ENCODE data around the gene SIGLEC6.

Gene SIGLEC6

GRCh38 chr19:51489113-51489512, 42.4 kb downstream of the SIGLEC6 start:
- no peak overlapping the region for H3K4ac ChIP-seq (ENCODE audit: low read depth in 1 of 2, low read length in 2 of 2)
- WGBS: 23% methylated on average over 2 of the region's 2 CpGs

GRCh38 chr19:51488491-51488890, 43.0 kb downstream of the SIGLEC6 start:
- Histone ChIP-seq H3K4me2 (ENCODE audit: low read length, poor library complexity, severe bottlenecking) (no peak overlapping the region), H2AFZ (ENCODE audit: low read depth, low read length) (no peak overlapping the region), H2BK15ac (ENCODE audit: low read depth, poor library complexity, severe bottlenecking) (no peak overlapping the region), H3K79me1 (replicated peaks; ENCODE audit: low read length, poor library complexity, severe bottlenecking) (no peaks in the 10 kb centered on the region), H3K27ac (ENCODE audit: low read length, poor library complexity, severe bottlenecking) (no peak overlapping the region), H2BK5ac (ENCODE audit: low read depth, low read length, poor library complexity, severe bottlenecking) (no peak overlapping the region), H2BK12ac (ENCODE audit: low read length in 2 of 2) (no peak overlapping the region), H3K23ac (ENCODE audit: low read length in 2 of 2) (no peak overlapping the region), H2AK5ac (ENCODE audit: low read length, severe bottlenecking) (no peak overlapping the region), H4K91ac (ENCODE audit: low read length) (no peak overlapping the region), H3K4me1 (ENCODE audit: control insufficient read depth, insufficient read depth, low read depth, low read length) (no peaks in the 10 kb centered on the region), H3K14ac (ENCODE audit: low read length in 2 of 2) (no peak overlapping the region), H3K4ac (ENCODE audit: low read depth in 1 of 2, low read length in 2 of 2) (no peak overlapping the region), H3K18ac (ENCODE audit: low read depth in 1 of 2, low read length in 2 of 2) (no peak overlapping the region), H3K36me3 (ENCODE audit: control insufficient read depth in 1 of 2, insufficient read depth in 2 of 2, low read depth in 1 of 2, low read length in 2 of 2) (no peaks in the 10 kb centered on the region), H4K8ac (ENCODE audit: low read length) (no peak overlapping the region), H3K27me3 (ENCODE audit: control insufficient read depth in 1 of 2, insufficient read depth in 1 of 2, low read length in 2 of 2) (no peaks in the 10 kb centered on the region), H2BK120ac (ENCODE audit: low read depth, low read length) (no peak overlapping the region), H3K9me3 (ENCODE audit: control insufficient read depth, low read length) (peaks cover 3% of the 10 kb centered on the region), H3K9ac (ENCODE audit: low read length) (no peak overlapping the region), H3K4me3 (ENCODE audit: insufficient read depth in 1 of 2, low read depth in 1 of 2, low read length in 2 of 2) (no peak overlapping the region)
- DNase-seq: no peak
- 50% methylated on average over 2 of the region's 3 CpGs for WGBS

More at GRCh38 chr19:51489113-51489512, 42.4 kb downstream of the SIGLEC6 start:
- no peaks in the 10 kb centered on the region for H3K4me1 ChIP-seq (ENCODE audit: control insufficient read depth, insufficient read depth, low read depth, low read length)
- H2BK15ac ChIP-seq (ENCODE audit: low read depth, poor library complexity, severe bottlenecking): no peak overlapping the region
- no peak overlapping the region for H3K27ac ChIP-seq (ENCODE audit: low read length, poor library complexity, severe bottlenecking)
- H3K18ac ChIP-seq (ENCODE audit: low read depth in 1 of 2, low read length in 2 of 2): no peak overlapping the region
- no peak overlapping the region for H4K91ac ChIP-seq (ENCODE audit: low read length)
- H3K36me3 ChIP-seq (ENCODE audit: control insufficient read depth in 1 of 2, insufficient read depth in 2 of 2, low read depth in 1 of 2, low read length in 2 of 2): no peaks in the 10 kb centered on the region
- no peak overlapping the region for H3K9ac ChIP-seq (ENCODE audit: low read length)
- H3K14ac ChIP-seq (ENCODE audit: low read length in 2 of 2): no peak overlapping the region
- no peak overlapping the region for H3K4me3 ChIP-seq (ENCODE audit: insufficient read depth in 1 of 2, low read depth in 1 of 2, low read length in 2 of 2)
- no peak overlapping the region for H2AFZ ChIP-seq (ENCODE audit: low read depth, low read length)
- H2AK5ac ChIP-seq (ENCODE audit: low read length, severe bottlenecking): no peak overlapping the region
- H2BK5ac ChIP-seq (ENCODE audit: low read depth, low read length, poor library complexity, severe bottlenecking): no peak overlapping the region
- DNase-seq: no peak
- H2BK120ac ChIP-seq (ENCODE audit: low read depth, low read length): no peak overlapping the region
- H4K8ac ChIP-seq (ENCODE audit: low read length): no peak overlapping the region
- no peak overlapping the region for H3K23ac ChIP-seq (ENCODE audit: low read length in 2 of 2)
- peaks cover 3% of the 10 kb centered on the region for H3K9me3 ChIP-seq (ENCODE audit: control insufficient read depth, low read length)
- H3K27me3 ChIP-seq (ENCODE audit: control insufficient read depth in 1 of 2, insufficient read depth in 1 of 2, low read length in 2 of 2): no peaks in the 10 kb centered on the region
- H3K79me1 ChIP-seq (replicated peaks; ENCODE audit: low read length, poor library complexity, severe bottlenecking): no peaks in the 10 kb centered on the region
- H2BK12ac ChIP-seq (ENCODE audit: low read length in 2 of 2): no peak overlapping the region
- no peak overlapping the region for H3K4me2 ChIP-seq (ENCODE audit: low read length, poor library complexity, severe bottlenecking)

- Histone ChIP-seq H4K91ac (ENCODE audit: low read length) (no peak overlapping the region), H2BK15ac (ENCODE audit: low read depth, poor library complexity, severe bottlenecking) (no peak overlapping the region), H3K4ac (ENCODE audit: low read depth in 1 of 2, low read length in 2 of 2) (no peak overlapping the region), H3K18ac (ENCODE audit: low read depth in 1 of 2, low read length in 2 of 2) (no peak overlapping the region), H2AFZ (ENCODE audit: low read depth, low read length) (no peak overlapping the region), H3K4me2 (ENCODE audit: low read length, poor library complexity, severe bottlenecking) (no peak overlapping the region), H3K4me1 (ENCODE audit: control insufficient read depth, insufficient read depth, low read depth, low read length) (no peaks in the 10 kb centered on the region), H4K8ac (ENCODE audit: low read length) (no peak overlapping the region), H2AK5ac (ENCODE audit: low read length, severe bottlenecking) (no peak overlapping the region), H3K14ac (ENCODE audit: low read length in 2 of 2) (no peak overlapping the region), H2BK120ac (ENCODE audit: low read depth, low read length) (no peak overlapping the region), H3K4me3 (ENCODE audit: insufficient read depth in 1 of 2, low read depth in 1 of 2, low read length in 2 of 2) (no peak overlapping the region), H3K23ac (ENCODE audit: low read length in 2 of 2) (no peak overlapping the region), H2BK5ac (ENCODE audit: low read depth, low read length, poor library complexity, severe bottlenecking) (no peak overlapping the region), H2BK12ac (ENCODE audit: low read length in 2 of 2) (no peak overlapping the region), H3K36me3 (ENCODE audit: control insufficient read depth in 1 of 2, insufficient read depth in 2 of 2, low read depth in 1 of 2, low read length in 2 of 2) (no peaks in the 10 kb centered on the region), H3K9ac (ENCODE audit: low read length) (no peak overlapping the region), H3K79me1 (replicated peaks; ENCODE audit: low read length, poor library complexity, severe bottlenecking) (no peaks in the 10 kb centered on the region), H3K9me3 (ENCODE audit: control insufficient read depth, low read length) (peaks cover 3% of the 10 kb centered on the region), H3K27ac (ENCODE audit: low read length, poor library complexity, severe bottlenecking) (no peak overlapping the region), H3K27me3 (ENCODE audit: control insufficient read depth in 1 of 2, insufficient read depth in 1 of 2, low read length in 2 of 2) (peaks cover 0 to 2% of the 10 kb centered on the region in 2 experiments)
- 81% methylated on average over 5 of the region's 5 CpGs for WGBS
- no peak for DNase-seq
These were observed 45.4 kb downstream of the SIGLEC6 start for GRCh38 chr19:51485960-51486660.

GRCh38 chr19:51480590-51480989, 50.9 kb downstream of the SIGLEC6 start:
- Histone ChIP-seq H3K4me3 (ENCODE audit: insufficient read depth in 1 of 2, low read depth in 1 of 2, low read length in 2 of 2) (no peak overlapping the region), H3K9me3 (ENCODE audit: control insufficient read depth, low read length) (no peaks in the 10 kb centered on the region), H3K79me1 (replicated peaks; ENCODE audit: low read length, poor library complexity, severe bottlenecking) (no peaks in the 10 kb centered on the region), H3K23ac (ENCODE audit: low read length in 2 of 2) (no peak overlapping the region), H2BK15ac (ENCODE audit: low read depth, poor library complexity, severe bottlenecking) (no peak overlapping the region), H4K91ac (ENCODE audit: low read length) (no peak overlapping the region), H3K4ac (ENCODE audit: low read depth in 1 of 2, low read length in 2 of 2) (no peak overlapping the region), H3K9ac (ENCODE audit: low read length) (no peak overlapping the region), H3K4me2 (ENCODE audit: low read length, poor library complexity, severe bottlenecking) (no peak overlapping the region), H2AK5ac (ENCODE audit: low read length, severe bottlenecking) (no peak overlapping the region), H3K18ac (ENCODE audit: low read depth in 1 of 2, low read length in 2 of 2) (no peak overlapping the region), H3K27ac (ENCODE audit: low read length, poor library complexity, severe bottlenecking) (no peak overlapping the region), H3K4me1 (ENCODE audit: control insufficient read depth, insufficient read depth, low read depth, low read length) (no peaks in the 10 kb centered on the region), H3K27me3 (ENCODE audit: control insufficient read depth in 1 of 2, insufficient read depth in 1 of 2, low read length in 2 of 2) (peaks cover 0 to 6% of the 10 kb centered on the region in 2 experiments), H3K14ac (ENCODE audit: low read length in 2 of 2) (no peak overlapping the region), H2BK120ac (ENCODE audit: low read depth, low read length) (no peak overlapping the region), H4K8ac (ENCODE audit: low read length) (no peak overlapping the region), H3K36me3 (ENCODE audit: control insufficient read depth in 1 of 2, insufficient read depth in 2 of 2, low read depth in 1 of 2, low read length in 2 of 2) (no peaks in the 10 kb centered on the region), H2BK5ac (ENCODE audit: low read depth, low read length, poor library complexity, severe bottlenecking) (no peak overlapping the region), H2AFZ (ENCODE audit: low read depth, low read length) (no peak overlapping the region), H2BK12ac (ENCODE audit: low read length in 2 of 2) (no peak overlapping the region)
- 93% methylated on average over 8 of the region's 8 CpGs for WGBS
- no peak for DNase-seq
